B cell (primary cell): Measurements from ENCODE around the gene CREB3L1. TPM values are rescaled to one million over a fixed set of nuclear protein-coding genes. Genes with fewer than 3 reads are reported as not detected.

ENCODE experiments used
- ATAC-seq: fragments of 200-7000 bp; cut with Tn5 transposase; one replicate; pipeline ENCODE4 v1.10.0; 2021; ENCODE audit warnings: low read depth, mild to moderate bottlenecking, moderate number of reproducible peaks, moderate library complexity
- CTCF ChIA-PET: fragments of 350-600 bp; sonication (Branson Sonifier 250); formaldehyde crosslinking; loops from one replicate; lab custom pipeline; 2021; ENCODE audit warnings: antibody characterized with exemption, inconsistent platforms; lab: Charles Lee
- POLR2A ChIA-PET: fragments of 350-600 bp; sonication (Branson Sonifier 250); formaldehyde crosslinking; loops from one replicate; lab custom pipeline; 2021; ENCODE audit warnings: antibody characterized with exemption; lab: Charles Lee
- DNase-seq: peaks from one replicate; pipeline ENCODE4 v3.0.0; 2013
- H2AFZ ChIP-seq: 2 replicates; pipeline ENCODE4 v1.6.1; 2012; ENCODE audit warnings: mild to moderate bottlenecking, low read depth, low read length; ENCODE audit not compliant: insufficient read depth, poor library complexity, severe bottlenecking
- H3K27ac ChIP-seq, 2 donors: 1 replicate in 1 of 2; 2 replicates in 1 of 2; pipeline ENCODE4 v1.5.1; 2012 to 2013; ENCODE audit warnings: low read length in 2 of 2, mild to moderate bottlenecking in 2 of 2, moderate library complexity in 1 of 2
- H3K27me3 ChIP-seq, 4 experiments: fragments of 200-600 bp in 1 of 4; sonication (generic) in 1 of 4; replicated peaks in 1 of 4; 1 replicate in 2 of 4; 2 replicates in 2 of 4; pipeline versions ENCODE4 v1.6.1 to v1.7.0; 2013 to 2016; ENCODE audit warnings: low read length in 3 of 4, mild to moderate bottlenecking in 2 of 4, mixed read lengths in 1 of 4, moderate library complexity in 1 of 4; ENCODE audit not compliant: insufficient read depth in 4 of 4, control insufficient read depth in 3 of 4; ENCODE audit errors: control extremely low read depth in 1 of 4
- H3K36me3 ChIP-seq, 2 experiments: replicated peaks in 1 of 2; 1 replicate in 1 of 2; 2 replicates in 1 of 2; pipeline versions ENCODE4 v1.6.1 to v1.7.1; 2013; ENCODE audit warnings: low read length in 1 of 2; ENCODE audit not compliant: insufficient read depth in 2 of 2, control insufficient read depth in 1 of 2; ENCODE audit errors: control extremely low read depth in 1 of 2, extremely low read depth in 1 of 2
- H3K4me1 ChIP-seq, 2 donors: fragments of 200-600 bp in 1 of 2; sonication (generic) in 1 of 2; 1 replicate in 1 of 2; 2 replicates in 1 of 2; pipeline versions ENCODE4 v1.5.1 to v1.6.1; 2013 to 2017; ENCODE audit warnings: low read length in 2 of 2; ENCODE audit not compliant: control insufficient read depth in 2 of 2, insufficient read depth in 2 of 2
- H3K4me2 ChIP-seq: replicated peaks from 2 replicates; pipeline ENCODE3; 2012; ENCODE audit warnings: mild to moderate bottlenecking, low read depth, low read length; ENCODE audit not compliant: poor library complexity, severe bottlenecking
- H3K4me3 ChIP-seq, 5 experiments: fragments of 200-600 bp in 1 of 5; sonication (generic) in 1 of 5; 1 replicate in 3 of 5; 2 replicates in 2 of 5; pipeline versions ENCODE4 v1.5.1 to v1.7.0; 2011 to 2016; ENCODE audit warnings: low read length in 4 of 5, mild to moderate bottlenecking in 4 of 5, low read depth in 2 of 5, control low read depth in 1 of 5, moderate library complexity in 1 of 5; ENCODE audit not compliant: insufficient read depth in 1 of 5; ENCODE audit errors: control extremely low read depth in 1 of 5, extremely low read depth in 1 of 5
- H3K79me2 ChIP-seq: fragments of 200-600 bp; sonication (generic); one replicate; pipeline ENCODE4 v1.6.0; 2016; ENCODE audit warnings: low read length; ENCODE audit not compliant: control insufficient read depth, insufficient read depth
- H3K9ac ChIP-seq: fragments of 200-600 bp; sonication (generic); 2 replicates; pipeline ENCODE4 v1.6.1; 2017; ENCODE audit warnings: mild to moderate bottlenecking, low read length, moderate library complexity
- H3K9me3 ChIP-seq, 3 donors: one replicate each; pipeline versions ENCODE4 v1.6.1 to v1.7.1; 2013; ENCODE audit warnings: low read length in 2 of 3; ENCODE audit not compliant: control insufficient read depth in 2 of 3, insufficient read depth in 1 of 3; ENCODE audit errors: control extremely low read depth in 1 of 3
- H4K20me1 ChIP-seq: 2 replicates; pipeline ENCODE4 v1.6.0; 2012; ENCODE audit warnings: mild to moderate bottlenecking, low read length; ENCODE audit not compliant: insufficient read depth, control insufficient read depth, poor library complexity, severe bottlenecking
- H3K27ac Mint-ChIP-seq: one replicate; pipeline ENCODE4 v1.8.0; 2021; ENCODE audit warnings: mixed read lengths
- H3K27me3 Mint-ChIP-seq: one replicate; pipeline ENCODE4 v1.8.0; 2021; ENCODE audit warnings: mixed read lengths
- H3K4me1 Mint-ChIP-seq: one replicate; pipeline ENCODE4 v1.8.0; 2021; ENCODE audit warnings: mixed read lengths
- H3K4me3 Mint-ChIP-seq: one replicate; pipeline ENCODE4 v1.8.0; 2021; ENCODE audit warnings: mixed read lengths
- H3K9me3 Mint-ChIP-seq: one replicate; pipeline ENCODE4 v1.8.0; 2022; ENCODE audit warnings: mixed read lengths; ENCODE audit not compliant: insufficient read depth
- EZH2 ChIP-seq: IDR thresholded peaks from 2 replicates; pipeline ENCODE4 v1.6.1; 2012; ENCODE audit warnings: borderline replicate concordance, low read depth, mild to moderate bottlenecking, moderate library complexity, low read length; ENCODE audit not compliant: insufficient read depth, poor library complexity, severe bottlenecking
- WGBS: methylation state at CpG from one replicate; pipeline ENCODE4 v1.1.5; 2013; ENCODE audit warnings: missing lambda C conversion rate; ENCODE audit not compliant: insufficient coverage; 5-methylcytosine and 5-hydroxymethylcytosine counted together
- intact Hi-C: fragments of 100-400 bp; cut with micrococcal nuclease; formaldehyde crosslinking; loops from one replicate; pipeline ENCODE4 v1.10.0; 2022
- polyA plus RNA-seq: library from polyadenylated mRNA; depleted of rRNA; stranded (reverse); fragments of >200 nt; gene quantifications from 2 replicates; pipeline ENCODE4 v1.2.3, GENCODE V29; 2012
- total RNA-seq, 2 donors: library from RNA; stranded (reverse); fragments of 120-200 nt in 1 of 2; gene quantifications; 1 replicate in 1 of 2; 2 replicates in 1 of 2; pipeline versions ENCODE4 v1.2.3 to v1.2.4, GENCODE V29; 2013 to 2022
- TF ChIP-seq, protein P1 (sequence below): fragments of 200-600 bp; IDR thresholded peaks from one replicate; pipeline ENCODE4 v1.8.0; 2022; ENCODE audit warnings: antibody characterized with exemption, mild to moderate bottlenecking

The CREB3L1 gene
- total and polyA plus RNA-seq, 2 donors (not counting 1 experiment from before 2014, with no cell fraction given) = not detected

DNA sequence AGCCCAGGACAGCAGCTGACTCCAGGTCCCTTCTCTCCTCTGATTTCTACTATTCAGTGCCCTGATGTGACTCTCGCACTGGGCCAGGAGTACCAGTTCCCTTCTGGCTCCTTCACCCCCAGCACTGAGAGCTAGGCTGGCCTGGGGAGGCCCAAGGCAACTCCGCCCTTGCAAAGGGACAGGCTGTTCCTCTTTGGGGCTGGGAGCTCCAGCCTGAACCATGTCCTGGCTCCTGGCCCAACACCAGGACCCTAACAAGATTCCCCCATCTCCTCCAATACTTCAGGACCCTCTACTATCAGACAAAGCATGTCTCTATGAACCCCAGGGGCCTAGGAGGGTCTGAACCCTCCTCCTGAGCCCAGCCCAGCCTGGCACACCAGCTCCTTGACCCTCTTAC lies 12.5 kb downstream of the CREB3L1 start:
- H3K36me3 ChIP-seq = no peaks in the 10 kb centered on the region
- Mint-ChIP-seq H3K27me3 (peaks cover 42% of the 10 kb centered on the region), H3K27ac (no peak overlapping the region), H3K4me3 (no peak overlapping the region), H3K9me3 (no peaks in the 10 kb centered on the region), H3K4me1 (peaks cover under 1% of the 10 kb centered on the region)
- H3K79me2 ChIP-seq = no peaks in the 10 kb centered on the region
- H3K27ac ChIP-seq = no peak overlapping the region
- CTCF ChIA-PET = no interaction called here
- H3K9me3 ChIP-seq = no peaks in the 10 kb centered on the region
- POLR2A ChIA-PET = no interaction called here
- TF ChIP-seq, protein P1, sequence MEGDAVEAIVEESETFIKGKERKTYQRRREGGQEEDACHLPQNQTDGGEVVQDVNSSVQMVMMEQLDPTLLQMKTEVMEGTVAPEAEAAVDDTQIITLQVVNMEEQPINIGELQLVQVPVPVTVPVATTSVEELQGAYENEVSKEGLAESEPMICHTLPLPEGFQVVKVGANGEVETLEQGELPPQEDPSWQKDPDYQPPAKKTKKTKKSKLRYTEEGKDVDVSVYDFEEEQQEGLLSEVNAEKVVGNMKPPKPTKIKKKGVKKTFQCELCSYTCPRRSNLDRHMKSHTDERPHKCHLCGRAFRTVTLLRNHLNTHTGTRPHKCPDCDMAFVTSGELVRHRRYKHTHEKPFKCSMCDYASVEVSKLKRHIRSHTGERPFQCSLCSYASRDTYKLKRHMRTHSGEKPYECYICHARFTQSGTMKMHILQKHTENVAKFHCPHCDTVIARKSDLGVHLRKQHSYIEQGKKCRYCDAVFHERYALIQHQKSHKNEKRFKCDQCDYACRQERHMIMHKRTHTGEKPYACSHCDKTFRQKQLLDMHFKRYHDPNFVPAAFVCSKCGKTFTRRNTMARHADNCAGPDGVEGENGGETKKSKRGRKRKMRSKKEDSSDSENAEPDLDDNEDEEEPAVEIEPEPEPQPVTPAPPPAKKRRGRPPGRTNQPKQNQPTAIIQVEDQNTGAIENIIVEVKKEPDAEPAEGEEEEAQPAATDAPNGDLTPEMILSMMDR = no peak
- no peak for TF ChIP-seq EZH2
- H3K4me2 ChIP-seq = no peak overlapping the region
- peaks cover 0 to 10% (median 4%) of the 10 kb centered on the region in 4 experiments for H3K27me3 ChIP-seq
- no peak overlapping the region for H3K9ac ChIP-seq
- 93% methylated on average over 2 of the region's 2 CpGs for WGBS
- no peak overlapping the region for H2AFZ ChIP-seq
- no peak overlapping the region for H3K4me3 ChIP-seq
- H3K4me1 ChIP-seq = peaks cover 0 to 3% of the 10 kb centered on the region in 2 donors
- H4K20me1 ChIP-seq = no peaks in the 10 kb centered on the region
- DNase-seq = no peak
- intact Hi-C loops = no loop called here
- ATAC-seq = no peak

DNA sequence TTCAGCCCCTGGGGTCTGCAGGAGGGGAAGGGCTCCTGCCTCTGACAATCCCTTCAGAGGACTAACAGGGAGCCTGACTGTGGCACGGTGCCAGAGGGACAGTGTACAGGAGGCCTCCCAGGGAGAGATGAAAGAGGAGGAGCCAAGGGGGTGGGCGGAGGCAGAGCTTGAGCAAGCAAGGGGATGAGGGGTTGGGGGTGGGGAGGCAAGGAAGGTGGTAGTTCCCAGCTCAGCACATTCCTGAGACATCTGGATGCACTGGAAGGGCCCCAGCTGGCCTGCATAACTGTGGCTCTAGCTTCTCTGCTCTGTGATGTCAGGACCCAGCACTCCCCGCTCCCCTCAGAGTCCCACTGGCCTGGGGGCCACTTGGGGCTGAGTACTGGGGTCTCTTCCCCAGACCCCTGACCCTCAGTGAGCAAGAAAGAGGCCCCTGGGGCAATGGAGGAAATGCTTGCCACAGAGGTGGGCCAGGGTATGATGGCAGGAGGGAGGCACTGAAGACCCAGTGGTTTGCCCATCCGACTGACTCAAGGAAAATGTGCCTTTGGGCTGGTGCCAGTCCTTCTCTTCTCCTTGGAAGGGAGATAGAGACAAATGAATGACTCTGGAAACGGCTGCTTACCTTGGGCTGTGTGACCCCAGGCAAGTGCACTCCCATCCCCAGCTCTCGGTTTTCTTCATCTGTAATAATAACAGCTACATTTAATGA lies 13.3 kb downstream of the CREB3L1 start:
- peaks cover 40% of the 10 kb centered on the region for H3K27me3 Mint-ChIP-seq
- 80% methylated on average over 4 of the region's 6 CpGs for WGBS
- no peaks in the 10 kb centered on the region for H3K9me3 Mint-ChIP-seq
- no peak for ATAC-seq
- H2AFZ ChIP-seq = no peak overlapping the region
- CTCF ChIA-PET = no interaction called here
- H3K4me2 ChIP-seq = no peak overlapping the region
- intact Hi-C loops = no loop called here
- no peak for TF ChIP-seq EZH2
- TF ChIP-seq, protein P1 = no peak
- H3K9me3 ChIP-seq = peaks cover 0 to 2% (median 0%) of the 10 kb centered on the region in 3 donors
- no peak overlapping the region for H3K27ac Mint-ChIP-seq
- no peaks in the 10 kb centered on the region for H4K20me1 ChIP-seq
- no peak overlapping the region for H3K4me3 ChIP-seq
- POLR2A ChIA-PET = no interaction called here
- H3K79me2 ChIP-seq = no peaks in the 10 kb centered on the region
- no peak overlapping the region for H3K27ac ChIP-seq
- no peak overlapping the region for H3K9ac ChIP-seq
- no peak overlapping the region for H3K4me3 Mint-ChIP-seq
- H3K36me3 ChIP-seq = no peaks in the 10 kb centered on the region
- DNase-seq = no peak
- peaks cover 0 to 17% (median 6%) of the 10 kb centered on the region in 4 experiments for H3K27me3 ChIP-seq
- peaks cover 7 to 9% of the 10 kb centered on the region in 2 donors for H3K4me1 ChIP-seq
- H3K4me1 Mint-ChIP-seq = peaks cover 4% of the 10 kb centered on the region
